HG03097 (cell line): ENCODE results near the gene MID2.
"Not testable (repeated sequence)": the region's sequence is repeated elsewhere in the genome, so short reads cannot be mapped to it uniquely, and the experiment has no call there.

Experiments
- ATAC-seq: cut with Tn5 transposase; IDR thresholded peaks from one replicate; pipeline ENCODE4 v1.9.1; 2021; ENCODE audit not compliant: unreplicated experiment, low FRiP score

The MID2 gene, protein sequence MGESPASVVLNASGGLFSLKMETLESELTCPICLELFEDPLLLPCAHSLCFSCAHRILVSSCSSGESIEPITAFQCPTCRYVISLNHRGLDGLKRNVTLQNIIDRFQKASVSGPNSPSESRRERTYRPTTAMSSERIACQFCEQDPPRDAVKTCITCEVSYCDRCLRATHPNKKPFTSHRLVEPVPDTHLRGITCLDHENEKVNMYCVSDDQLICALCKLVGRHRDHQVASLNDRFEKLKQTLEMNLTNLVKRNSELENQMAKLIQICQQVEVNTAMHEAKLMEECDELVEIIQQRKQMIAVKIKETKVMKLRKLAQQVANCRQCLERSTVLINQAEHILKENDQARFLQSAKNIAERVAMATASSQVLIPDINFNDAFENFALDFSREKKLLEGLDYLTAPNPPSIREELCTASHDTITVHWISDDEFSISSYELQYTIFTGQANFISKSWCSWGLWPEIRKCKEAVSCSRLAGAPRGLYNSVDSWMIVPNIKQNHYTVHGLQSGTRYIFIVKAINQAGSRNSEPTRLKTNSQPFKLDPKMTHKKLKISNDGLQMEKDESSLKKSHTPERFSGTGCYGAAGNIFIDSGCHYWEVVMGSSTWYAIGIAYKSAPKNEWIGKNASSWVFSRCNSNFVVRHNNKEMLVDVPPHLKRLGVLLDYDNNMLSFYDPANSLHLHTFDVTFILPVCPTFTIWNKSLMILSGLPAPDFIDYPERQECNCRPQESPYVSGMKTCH

DNA sequence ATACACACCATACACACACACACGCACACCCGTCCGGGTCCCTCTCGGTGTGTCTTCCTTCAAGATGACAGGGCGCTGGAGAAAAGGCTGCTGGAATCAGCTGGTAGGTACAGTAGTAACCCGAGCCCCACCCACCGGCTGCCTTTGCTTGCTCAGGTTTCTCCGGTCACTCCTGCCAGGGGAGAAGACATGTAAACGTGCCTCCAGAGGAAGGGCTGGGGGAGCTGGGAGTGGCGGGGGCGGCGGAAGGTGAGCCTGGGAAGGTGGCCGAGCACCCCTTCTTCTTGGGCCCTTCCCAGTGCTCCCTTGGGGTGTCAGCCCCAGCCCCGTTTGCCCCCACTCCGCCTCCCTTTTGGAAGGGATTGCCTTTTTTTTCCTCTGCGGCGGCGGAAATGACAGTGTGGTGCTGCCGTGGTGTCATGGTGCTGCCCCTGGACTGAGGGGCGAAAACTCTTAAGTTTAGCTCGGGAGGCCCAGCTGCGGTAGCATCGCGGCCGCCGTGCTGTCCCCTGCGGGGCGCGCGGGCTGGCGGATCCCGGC is at the start of gene MID2:
MID2 (plus strand) TSS at position 169 of the 540 bp plus-strand sequence. CDS start 561 bp downstream, outside the sequence.
- peak; percentile 26 for ATAC-seq

DNA sequence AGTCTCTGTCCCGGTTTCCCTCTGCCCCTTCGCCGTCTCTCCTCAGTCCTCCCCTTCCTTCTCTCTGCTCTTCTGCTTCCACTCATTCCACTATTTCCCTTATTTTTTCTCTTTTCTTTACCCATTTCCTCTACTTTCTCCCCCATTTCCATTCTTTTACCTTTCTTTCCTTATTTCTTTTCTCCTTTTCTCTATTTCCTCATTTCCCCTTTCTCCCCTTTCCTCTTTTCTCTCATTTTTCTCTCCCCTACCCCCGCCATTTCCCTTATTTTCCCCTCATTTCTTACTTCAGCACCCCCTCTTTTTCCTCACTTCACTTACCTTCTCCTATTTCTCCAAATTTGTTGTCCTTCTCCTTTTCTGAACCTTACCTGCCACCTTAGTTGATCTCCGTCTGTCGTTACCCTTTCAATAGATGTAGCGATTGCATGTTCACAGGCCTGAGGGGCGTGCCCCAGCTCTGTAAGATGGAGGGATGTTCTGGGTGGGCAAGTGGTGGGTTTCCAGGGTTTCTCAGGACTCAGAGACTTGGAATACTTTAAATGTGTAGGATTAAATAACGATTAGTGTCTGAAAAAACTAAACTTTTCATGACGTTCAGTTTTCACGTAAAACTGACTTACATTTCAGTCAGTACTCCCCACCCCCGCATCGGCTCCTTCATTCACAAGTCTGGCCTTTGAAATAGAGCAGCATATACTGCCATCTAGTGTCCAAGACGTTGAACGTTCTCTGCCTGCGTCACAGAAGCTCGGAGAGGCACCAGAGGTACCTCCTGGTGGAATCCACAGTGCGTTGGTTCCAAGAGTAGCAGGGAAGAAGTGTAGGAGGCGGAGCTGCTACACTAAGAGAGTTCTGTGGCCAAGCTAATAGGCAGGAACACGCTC is 48.8 kb upstream of the MID2 start:
- ATAC-seq = peak; percentile 72

DNA sequence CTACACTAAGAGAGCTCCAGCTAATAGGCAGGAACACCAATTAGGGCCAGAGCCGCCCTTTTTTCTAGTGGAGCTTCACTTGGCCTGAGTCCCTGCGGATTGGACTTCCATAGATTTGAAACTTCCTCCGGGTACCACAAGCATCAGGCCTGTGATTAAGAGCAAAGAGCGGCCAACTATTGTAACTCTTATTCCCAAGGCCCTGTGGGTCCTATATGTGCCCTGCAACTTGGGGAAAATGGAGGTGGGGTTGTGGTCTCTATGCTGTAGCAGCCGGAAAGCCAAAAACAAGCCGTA is 48.2 kb upstream of the MID2 start, which contains the start of gene NCBP2L:
NCBP2L (plus strand) TSS at position 198 of the 297 bp plus-strand sequence. CDS start 16,488 bp downstream, outside the sequence.
- ATAC-seq = no peak

DNA sequence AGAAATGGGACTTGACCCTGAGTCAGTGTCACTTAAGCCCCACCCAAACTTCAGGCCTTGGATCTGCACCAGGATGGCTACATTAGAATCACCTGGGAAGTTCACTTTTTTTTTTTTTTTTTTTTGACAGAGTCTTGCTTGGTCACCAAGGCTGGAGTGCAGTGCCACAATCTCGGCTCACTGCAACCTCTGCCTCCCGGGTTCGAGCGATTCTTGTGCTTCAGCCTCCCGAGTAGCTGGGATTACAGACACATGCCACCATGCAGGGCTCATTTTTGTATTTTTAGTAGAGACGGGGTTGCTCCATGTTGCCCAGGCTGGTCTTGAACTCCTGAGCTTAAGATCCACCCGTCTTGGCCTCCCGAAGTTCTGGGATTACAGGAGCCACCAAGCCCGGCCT is 45.1 kb upstream of the MID2 start:
- ATAC-seq = no peak

DNA sequence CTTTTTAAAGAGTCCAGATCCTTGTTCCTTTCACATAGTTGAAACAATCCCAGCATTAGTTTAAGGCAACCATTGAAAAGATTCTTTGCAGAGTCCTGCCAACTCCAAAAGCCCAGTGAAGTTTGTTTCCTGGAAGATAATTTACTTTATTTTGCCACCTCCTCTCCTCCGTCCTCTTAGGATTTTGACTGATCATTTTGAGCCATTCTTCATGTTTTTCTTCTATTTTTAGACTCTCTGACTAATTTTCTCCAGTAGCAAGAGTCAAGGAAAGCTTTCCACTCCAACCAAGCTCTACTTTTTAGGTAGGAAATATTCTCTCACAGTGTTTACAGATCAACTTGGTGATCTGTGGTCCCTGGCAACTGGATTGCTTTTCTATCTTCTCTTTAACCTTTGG is 37.8 kb upstream of the MID2 start:
- no peak for ATAC-seq

DNA sequence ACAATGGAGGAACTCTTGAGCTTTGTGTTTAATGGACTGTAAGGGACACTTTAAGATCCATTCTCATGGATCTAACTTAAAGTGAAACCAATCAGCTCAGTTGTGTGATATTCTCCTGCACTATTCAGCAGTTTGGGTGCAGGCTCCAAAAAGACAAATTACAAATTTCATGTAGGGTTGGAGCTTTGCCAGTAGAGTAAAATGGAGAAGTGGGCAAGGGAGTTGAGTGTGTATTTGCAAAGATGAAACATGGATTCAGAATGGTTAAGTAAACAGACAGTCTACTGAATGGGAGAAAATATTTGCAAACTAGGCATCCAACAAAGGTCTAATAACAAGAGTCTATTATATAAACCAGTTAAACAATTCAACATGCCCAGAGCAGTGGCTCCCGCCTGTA is 21.2 kb upstream of the MID2 start:
- no peak for ATAC-seq

DNA sequence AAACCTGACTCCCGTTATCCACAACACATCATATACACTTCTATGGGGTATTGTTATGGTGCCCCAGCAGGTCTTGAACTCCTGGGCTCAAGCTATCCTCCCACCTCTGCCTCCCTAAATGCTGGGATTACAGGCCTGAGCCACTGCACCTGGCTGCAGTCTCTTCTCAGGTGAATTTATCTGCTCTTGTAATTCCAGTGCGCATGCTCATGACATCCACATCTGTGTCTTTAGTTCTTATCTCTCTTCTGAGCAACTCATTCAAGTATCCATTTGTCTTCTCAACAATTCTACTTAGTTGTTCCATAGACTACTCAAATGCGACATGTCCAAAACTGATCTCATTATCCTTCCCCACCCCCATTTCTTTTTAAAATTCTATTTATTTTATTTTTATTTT is 20.5 kb upstream of the MID2 start:
- no peak for ATAC-seq

DNA sequence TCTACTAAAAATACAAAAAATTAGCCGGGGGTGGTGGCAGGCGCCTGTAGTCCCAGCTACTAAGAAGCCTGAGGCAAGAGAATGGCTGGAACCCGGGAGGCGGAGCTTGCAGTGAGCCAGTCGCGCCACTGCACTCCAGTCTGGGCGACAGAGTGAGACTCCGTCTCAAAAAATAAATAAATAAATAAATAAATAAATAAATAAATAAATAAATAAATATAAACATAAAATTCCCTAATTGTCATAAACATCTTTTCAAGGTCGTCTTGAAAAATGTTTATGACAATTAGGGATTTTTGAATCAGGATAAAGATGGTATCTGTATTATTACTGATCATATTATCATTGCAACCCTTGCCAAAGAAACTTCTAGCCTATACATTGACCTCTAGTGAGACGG is 15.6 kb upstream of the MID2 start:
- not testable (repeated sequence) for ATAC-seq

DNA sequence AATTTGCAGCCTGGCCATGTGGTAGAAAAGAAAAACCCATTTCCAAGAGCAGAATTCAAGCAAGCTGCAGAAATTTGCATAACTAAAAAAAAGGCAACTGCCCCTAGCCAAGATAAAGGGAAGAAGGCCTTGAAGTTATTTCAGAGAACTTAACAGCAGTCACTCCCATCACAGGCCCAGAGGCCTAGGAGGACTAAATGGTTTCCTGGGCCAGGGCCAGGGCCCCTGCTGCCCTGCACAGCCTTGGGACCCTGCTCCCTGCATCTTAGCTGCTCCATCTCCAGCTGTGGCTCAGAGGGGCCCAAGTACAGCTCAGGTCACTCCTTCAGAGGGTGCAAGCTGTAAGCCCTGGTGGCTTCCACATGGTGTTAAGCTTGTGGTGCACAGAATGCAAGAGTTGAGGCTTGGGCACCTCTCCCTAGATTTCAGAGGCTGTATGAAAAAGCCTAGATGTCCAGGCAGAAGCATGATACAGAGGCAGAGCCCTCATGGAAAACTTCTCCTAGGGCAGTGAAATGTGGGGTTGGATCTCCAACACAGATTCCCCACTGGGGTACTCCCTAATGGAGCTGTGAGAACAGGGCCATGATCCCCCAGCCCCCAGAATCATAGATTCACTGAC is 6.7 kb upstream of the MID2 start:
- no peak for ATAC-seq

DNA sequence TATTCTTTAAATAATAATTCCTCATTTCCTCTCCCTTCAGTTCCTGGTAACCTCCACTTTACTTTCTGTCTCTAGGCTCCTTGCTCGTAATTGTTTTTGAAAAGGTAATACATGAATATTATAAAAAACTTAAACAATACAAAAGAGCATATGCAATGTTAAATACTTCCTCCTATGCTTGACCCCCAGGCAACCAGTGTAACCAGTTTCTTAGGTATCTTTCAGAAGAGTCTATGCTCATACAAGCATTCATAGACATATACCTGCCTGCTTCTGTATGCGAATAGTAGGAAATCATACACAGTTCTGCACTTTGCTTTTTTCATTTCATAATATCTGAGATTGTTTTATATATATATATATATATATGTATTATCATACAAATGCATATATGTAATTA is 2.6 kb upstream of the MID2 start:
- ATAC-seq = no peak

DNA sequence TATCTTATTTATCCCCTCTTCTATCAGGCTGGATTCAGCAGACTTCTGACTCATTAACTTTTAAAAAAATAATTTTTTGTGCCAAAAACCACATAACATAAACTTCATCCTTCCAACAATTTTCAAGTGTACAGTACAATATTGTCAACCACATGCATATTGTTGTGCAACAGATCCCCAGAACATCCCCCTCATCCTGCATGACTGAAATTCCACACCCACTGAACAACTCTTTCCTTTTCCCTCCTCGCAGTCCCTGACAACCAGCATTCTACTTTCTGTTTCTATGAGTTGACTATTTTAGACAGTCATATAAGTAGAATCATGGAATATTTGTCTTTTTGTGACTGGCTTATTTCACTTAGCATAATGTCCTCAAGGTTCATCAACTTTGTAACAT is 2.2 kb upstream of the MID2 start:
- no peak for ATAC-seq

DNA sequence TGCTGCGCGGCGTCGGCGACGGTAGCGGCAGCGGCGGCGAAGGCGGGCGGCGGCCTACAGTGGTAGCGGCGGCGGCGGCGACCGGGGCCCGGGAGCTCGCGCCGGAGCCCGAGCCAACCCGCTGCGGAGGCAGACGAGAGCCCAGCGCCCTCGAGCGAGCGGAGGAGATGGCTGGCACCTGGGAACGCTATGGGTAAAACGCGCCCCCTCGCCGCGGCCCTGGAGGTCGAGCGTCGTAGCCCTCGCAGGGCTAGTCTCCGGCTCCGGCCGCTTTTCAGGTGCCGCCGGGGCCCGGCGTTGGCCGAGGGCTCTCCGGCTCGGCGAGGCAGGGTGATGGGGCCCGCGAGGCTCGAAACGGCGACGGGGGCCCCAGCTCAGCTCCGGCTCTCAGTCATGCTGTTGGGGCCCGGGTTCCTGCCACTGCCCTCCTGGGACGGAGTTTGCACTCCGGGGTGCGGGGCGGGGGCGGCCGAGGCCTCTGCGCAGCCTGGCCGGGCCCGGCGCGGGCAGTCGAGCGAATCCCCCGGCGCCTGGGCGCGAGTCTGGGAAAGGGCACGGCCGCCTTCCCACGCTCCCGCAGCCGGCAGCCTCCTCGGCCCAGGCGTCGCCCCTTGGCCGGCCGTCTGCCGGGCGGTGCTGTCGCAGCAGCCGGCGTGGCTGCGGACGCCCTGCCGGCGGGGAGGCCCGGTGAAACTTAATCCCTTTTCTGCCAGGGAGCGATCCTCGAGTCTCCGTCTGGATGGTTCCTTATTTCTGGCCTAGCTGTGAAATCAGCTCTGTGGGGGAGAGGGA is 768 bp downstream of the MID2 start:
- peak; percentile 44 for ATAC-seq

DNA sequence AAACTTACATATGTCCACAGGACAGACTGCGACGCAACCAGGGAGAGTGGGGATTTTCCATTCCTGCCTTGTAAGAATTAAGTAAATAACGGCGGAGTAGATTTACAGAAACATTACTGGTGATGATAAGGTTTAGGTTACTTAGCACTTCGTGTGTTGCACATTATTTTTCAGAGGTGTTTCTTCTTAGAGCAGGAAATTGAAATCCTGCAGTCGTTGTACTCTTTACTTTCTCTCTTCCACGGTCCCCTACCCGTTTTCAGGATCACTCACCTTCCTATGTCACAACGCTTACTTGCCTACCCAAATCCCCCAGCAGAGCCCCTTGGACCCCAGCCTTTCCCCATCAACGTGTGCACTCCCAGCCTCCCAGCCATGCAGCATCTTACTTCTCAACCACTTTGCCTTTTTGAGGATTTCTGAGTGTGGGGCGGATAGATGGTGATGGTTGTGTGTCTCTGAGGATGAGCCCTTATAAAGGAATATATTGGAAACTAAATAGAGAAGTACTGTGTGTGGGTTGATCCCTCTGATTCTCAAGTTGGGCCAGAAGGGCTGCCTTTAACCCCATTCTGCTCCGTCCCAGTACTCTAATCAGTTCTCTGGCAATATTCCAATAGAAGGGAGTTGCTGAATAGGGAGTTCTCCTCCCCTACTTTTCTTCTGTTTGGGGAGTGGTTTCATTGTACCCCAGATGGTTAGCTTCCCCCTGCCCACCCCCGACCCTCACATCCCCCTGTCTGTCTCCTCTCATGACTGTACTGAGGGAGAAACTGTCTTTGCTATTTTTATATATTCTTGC is 1.6 kb downstream of the MID2 start:
- ATAC-seq = no peak

DNA sequence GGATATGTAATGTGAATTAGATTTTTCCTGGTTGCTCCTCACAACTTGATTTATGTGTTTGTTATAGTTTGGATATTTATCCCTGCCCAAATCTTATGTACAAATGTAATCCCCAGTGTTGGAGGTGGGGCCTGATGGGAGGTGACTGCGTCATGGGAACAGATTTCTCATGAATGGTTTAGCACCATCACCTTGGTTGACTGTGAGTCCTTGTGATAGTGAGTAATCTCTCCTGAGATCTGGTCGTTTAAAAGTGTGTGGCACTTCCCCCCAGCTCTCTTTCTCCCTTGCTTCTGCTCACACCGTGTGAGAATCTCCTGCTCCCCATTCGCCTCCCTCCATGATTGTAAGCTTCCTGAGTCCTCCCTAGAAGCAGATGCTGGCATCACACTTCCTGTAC is 2.2 kb downstream of the MID2 start:
- ATAC-seq = no peak

DNA sequence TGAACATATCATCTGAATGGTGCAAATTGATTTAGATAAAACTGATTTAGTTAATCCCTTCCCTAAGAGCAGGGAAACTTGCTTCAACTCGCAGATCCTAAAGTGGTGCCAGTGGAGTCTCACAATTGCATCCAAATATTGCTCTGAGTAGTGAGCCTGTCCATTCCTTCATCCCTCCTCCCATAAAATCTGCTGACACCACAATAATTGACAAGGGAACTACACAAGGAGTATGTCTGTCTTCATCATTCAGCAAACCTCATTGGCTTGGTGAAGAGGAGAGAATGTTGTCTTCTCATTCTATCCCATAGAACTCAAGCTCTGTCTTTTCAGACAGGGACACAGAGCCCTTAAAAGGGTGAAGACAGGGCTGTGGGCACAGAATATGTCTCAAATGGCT is 4.2 kb downstream of the MID2 start:
- no peak for ATAC-seq

DNA sequence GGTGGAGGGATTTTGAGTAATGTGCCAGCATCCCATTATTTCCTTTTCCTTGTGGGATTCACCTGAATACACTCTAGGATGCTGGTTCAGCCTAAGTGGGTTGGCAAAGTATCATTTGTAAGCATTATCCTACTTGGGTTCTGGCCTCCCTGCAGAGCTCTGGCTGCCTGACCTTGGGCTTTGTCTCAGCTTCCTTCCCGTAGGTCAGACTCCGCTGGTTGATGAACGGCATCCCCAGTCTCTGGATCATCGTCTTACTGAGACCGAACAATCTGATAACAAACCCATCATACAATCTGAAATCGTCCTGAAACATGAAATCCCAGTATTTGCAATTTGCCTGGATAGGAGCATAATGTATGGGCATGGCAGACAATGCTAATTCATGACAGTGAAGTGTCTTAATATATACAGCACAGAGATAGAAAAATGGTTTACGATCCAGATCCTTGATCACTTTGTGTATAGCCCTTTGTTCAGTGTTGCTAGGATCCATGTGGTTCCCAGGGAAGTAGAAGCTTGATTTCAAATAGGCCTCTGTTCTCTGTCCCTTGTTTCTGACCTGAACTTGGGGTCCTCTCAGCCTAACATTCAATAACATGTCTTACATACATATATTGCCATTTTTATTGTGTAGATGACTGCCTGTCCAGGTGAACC is 5.5 kb downstream of the MID2 start:
- ATAC-seq = no peak

DNA sequence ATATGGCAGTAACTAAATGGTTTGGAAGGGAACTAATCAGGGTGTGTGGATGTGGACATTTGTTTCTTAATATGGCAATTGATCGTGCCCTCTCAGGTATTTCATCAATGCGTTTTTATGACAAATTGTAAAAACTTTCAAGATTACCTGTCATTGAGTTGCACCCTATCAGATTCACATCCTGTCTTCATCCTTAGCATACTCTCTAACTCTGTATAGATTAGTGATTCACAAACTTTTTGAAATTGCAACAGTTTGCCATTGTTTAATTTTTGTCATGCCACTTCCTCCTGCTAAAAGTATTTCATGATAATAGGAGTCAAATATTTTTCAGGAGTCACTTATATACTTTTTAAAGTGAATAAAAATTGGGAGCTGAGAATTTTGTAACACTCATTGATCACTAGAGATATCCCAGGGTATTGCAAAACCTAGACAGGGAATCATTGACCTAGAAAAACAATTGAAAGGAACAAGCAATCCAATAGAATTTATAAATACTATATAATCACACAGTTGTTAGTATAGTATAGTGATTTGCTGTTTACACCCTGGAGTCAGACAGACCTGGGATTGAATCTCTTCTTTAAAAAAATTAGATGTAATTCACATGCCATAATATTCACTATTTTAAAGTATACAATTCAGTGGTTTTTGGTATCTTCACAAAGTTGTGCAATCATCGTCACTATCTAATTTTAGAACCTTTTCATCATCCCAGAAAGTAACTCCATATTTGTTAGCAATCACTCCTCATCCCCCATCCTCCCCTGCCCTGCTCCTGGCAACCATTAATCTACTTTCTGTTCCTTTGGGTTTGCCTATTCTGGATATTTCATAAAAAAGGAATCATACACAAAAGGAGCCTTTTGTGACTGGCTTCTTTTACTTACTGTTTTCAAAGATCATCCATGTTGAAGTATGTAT is 8.9 kb downstream of the MID2 start:
- no peak for ATAC-seq
